ENCODE data around the gene PLA2G2D. TPM values are rescaled to one million over a fixed set of nuclear protein-coding genes. Genes with fewer than 3 reads are reported as not detected.

Gene PLA2G2D
- polyA plus RNA-seq, 3 donors: 0.08 TPM; not detected in 1

- no peak overlapping the region for H3K27ac Mint-ChIP-seq
- Histone ChIP-seq H3K4me3 (replicated peaks in 1 of 3; ENCODE audit: low read depth in 2 of 3, low read length in 3 of 3) (no peak overlapping the region), H3K27me3 (ENCODE audit: control insufficient read depth in 2 of 2, insufficient read depth in 2 of 2, low read length in 2 of 2) (peaks cover 0 to 19% of the 10 kb centered on the region in 2 donors), H4K20me1 (ENCODE audit: insufficient read depth, low read length) (no peaks in the 10 kb centered on the region), H3K9ac (ENCODE audit: insufficient read depth, low read length, poor library complexity, severe bottlenecking) (no peak overlapping the region), H3K79me2 (ENCODE audit: insufficient read depth, low read length) (no peaks in the 10 kb centered on the region), H3K36me3 (replicated peaks in 1 of 2; ENCODE audit: control insufficient read depth in 1 of 2, insufficient read depth in 2 of 2, low read length in 2 of 2) (no peaks in the 10 kb centered on the region), H2AFZ (ENCODE audit: insufficient read depth, low read depth, low read length, poor library complexity, severe bottlenecking) (peak overlapping the region; percentile 53), H3K27ac (ENCODE audit: low read depth in 1 of 2, low read length in 2 of 2) (no peak overlapping the region), H3K4me1 (ENCODE audit: control insufficient read depth in 1 of 2, insufficient read depth in 2 of 2, low read length in 2 of 2) (peaks cover 8 to 13% of the 10 kb centered on the region in 2 donors), H3K9me3 (replicated peaks in 1 of 2; ENCODE audit: control insufficient read depth in 1 of 2, insufficient read depth in 1 of 2, low read length in 2 of 2) (no peaks in the 10 kb centered on the region), H3K4me2 (replicated peaks; ENCODE audit: extremely low read depth, low read length, poor library complexity, severe bottlenecking) (peak overlapping the region; percentile 15)
- peaks cover 12% of the 10 kb centered on the region for H3K4me1 Mint-ChIP-seq
- no peaks in the 10 kb centered on the region for H3K36me3 Mint-ChIP-seq
- 33% methylated on average over 8 of the region's 8 CpGs for WGBS (ENCODE audit: insufficient coverage)
- TF ChIP-seq CTCF (IDR thresholded peaks at IDR 0.05): no peak
- peak overlapping the region in 1 of 2 donors; percentile 67 for H3K4me3 Mint-ChIP-seq
- DNase-seq: no peak
- peaks cover 0 to 6% (median 0%) of the 10 kb centered on the region in 7 donors for H3K9me3 Mint-ChIP-seq
- H3K27me3 Mint-ChIP-seq (ENCODE audit: low read depth in 3 of 3): peaks cover 27 to 48% (median 34%) of the 10 kb centered on the region in 3 donors
- intact Hi-C loops (cut with micrococcal nuclease): no loop called here
Measured at GRCh38 chr1:20081353-20081810, 38.0 kb downstream of the PLA2G2D start.

GRCh38 chr1:20080441-20081352, 38.6 kb downstream of the PLA2G2D start:
- Histone ChIP-seq H3K4me1 (ENCODE audit: control insufficient read depth in 1 of 2, insufficient read depth in 2 of 2, low read length in 2 of 2) (peaks cover 8 to 13% of the 10 kb centered on the region in 2 donors), H2AFZ (ENCODE audit: insufficient read depth, low read depth, low read length, poor library complexity, severe bottlenecking) (peak overlapping the region; percentile 53), H3K9ac (ENCODE audit: insufficient read depth, low read length, poor library complexity, severe bottlenecking) (no peak overlapping the region), H3K9me3 (replicated peaks in 1 of 2; ENCODE audit: control insufficient read depth in 1 of 2, insufficient read depth in 1 of 2, low read length in 2 of 2) (no peaks in the 10 kb centered on the region), H3K4me3 (replicated peaks in 1 of 3; ENCODE audit: low read depth in 2 of 3, low read length in 3 of 3) (no peak overlapping the region), H4K20me1 (ENCODE audit: insufficient read depth, low read length) (no peaks in the 10 kb centered on the region), H3K36me3 (replicated peaks in 1 of 2; ENCODE audit: control insufficient read depth in 1 of 2, insufficient read depth in 2 of 2, low read length in 2 of 2) (no peaks in the 10 kb centered on the region), H3K27me3 (ENCODE audit: control insufficient read depth in 2 of 2, insufficient read depth in 2 of 2, low read length in 2 of 2) (peaks cover 0 to 19% of the 10 kb centered on the region in 2 donors), H3K27ac (ENCODE audit: low read depth in 1 of 2, low read length in 2 of 2) (no peak overlapping the region), H3K4me2 (replicated peaks; ENCODE audit: extremely low read depth, low read length, poor library complexity, severe bottlenecking) (peak overlapping the region; percentile 15), H3K79me2 (ENCODE audit: insufficient read depth, low read length) (no peaks in the 10 kb centered on the region)
- Mint-ChIP-seq H3K4me1 (peaks cover 12% of the 10 kb centered on the region), H3K36me3 (no peaks in the 10 kb centered on the region), H3K9me3 (peaks cover 0 to 6% (median 0%) of the 10 kb centered on the region in 7 donors), H3K27me3 (ENCODE audit: low read depth in 3 of 3) (peaks cover 27 to 48% (median 34%) of the 10 kb centered on the region in 3 donors), H3K4me3 (peak overlapping the region in 1 of 2 donors; percentile 59), H3K27ac (no peak overlapping the region)
- DNase-seq: no peak
- 59% methylated on average over 5 of the region's 20 CpGs for WGBS (ENCODE audit: insufficient coverage)
- intact Hi-C loops (cut with micrococcal nuclease): no loop called here
- TF ChIP-seq CTCF (IDR thresholded peaks at IDR 0.05): no peak

Data from CD14-positive monocyte (primary cell).